ENCODE data around the gene DAB1.

DAB1 gene

GRCh38 chr1:57067863-57068262 is 356.0 kb downstream of the DAB1 start:
- no peak for DNase-seq (ENCODE audit: low read depth)

- DNase-seq (ENCODE audit: low read depth) = no peak
Observed at GRCh38 chr1:57066980-57067610, 356.8 kb downstream of the DAB1 start.

DNA sequence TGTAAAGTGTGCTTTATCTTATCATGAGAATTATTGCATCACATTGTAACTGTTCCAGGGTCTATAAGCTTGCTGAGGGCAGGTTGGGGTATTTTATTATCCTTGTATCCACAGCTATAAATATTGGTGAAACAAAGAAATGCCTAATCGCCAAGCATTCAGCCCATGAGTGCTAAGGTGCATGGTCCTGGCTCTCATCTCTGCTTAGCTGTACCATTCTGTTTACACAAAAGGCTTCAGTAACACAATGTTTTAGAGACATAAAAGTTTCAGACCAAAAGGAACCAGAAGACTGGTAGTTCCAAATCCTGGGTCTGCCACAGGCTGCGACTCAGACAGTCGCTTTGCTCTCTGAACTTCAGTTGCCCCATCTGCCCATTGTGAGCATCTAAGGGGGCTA is 358.4 kb downstream of the DAB1 start:
- DNase-seq (ENCODE audit: low read depth) = no peak

DNA sequence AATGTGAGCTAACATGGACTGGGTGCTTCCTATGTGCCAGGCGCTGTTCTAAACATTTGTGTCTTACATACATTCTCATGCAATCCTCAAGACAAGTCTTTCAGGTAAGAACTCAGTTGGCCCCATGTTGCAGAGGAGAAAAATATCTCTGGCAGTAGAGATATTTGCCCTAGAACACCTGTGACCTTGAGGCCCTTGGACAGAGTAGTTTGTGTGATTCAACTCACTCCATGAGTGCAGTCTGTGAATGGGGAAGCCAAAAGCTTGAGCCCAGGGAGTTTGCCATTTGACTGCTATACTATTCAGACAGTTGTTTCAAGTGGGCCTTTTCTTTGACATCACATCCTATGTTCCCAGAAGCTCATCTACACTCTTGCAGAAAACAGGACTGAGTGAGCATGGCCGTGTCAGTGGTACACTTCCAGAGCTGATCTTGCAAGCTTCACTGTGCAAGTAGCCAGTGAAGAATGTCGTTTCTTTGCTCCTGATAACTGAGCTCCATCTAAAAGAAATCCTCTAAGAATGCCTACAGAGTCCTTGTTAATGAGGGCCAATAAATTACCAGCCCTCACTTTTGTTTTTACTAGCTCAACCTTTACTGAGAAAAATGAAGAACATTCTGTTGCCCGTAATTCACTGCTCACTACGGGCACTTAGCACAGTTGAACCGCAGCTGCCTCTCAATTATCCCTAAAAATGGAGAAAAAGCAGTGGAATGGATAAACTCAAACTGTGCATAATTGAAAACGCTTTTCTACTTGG is 359.3 kb downstream of the DAB1 start:
- no peak for DNase-seq (ENCODE audit: low read depth)

GRCh38 chr1:57063406-57064125 is 360.3 kb downstream of the DAB1 start:
- DNase-seq (ENCODE audit: low read depth) = no peak

DNA sequence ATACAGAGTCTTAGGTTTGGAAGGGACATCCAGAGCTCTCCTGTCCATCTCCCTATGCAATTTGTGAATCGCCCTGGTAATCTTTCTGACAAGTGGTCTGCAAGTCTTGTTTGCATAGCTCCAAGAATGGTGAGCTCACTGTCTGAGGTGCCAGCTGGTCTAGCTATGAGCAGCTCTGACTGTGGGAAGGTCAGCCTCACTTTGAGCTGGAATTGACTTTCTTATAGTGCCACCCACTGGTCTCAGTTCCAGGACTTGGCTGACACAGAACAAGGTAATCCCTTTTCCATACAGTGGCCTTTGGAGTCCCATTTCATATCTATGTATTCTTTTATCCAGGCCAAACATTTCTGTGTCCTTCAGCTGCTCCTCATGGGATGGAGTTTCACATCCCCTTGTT is 362.5 kb downstream of the DAB1 start:
- DNase-seq (ENCODE audit: low read depth) = peak; percentile 31

DNA sequence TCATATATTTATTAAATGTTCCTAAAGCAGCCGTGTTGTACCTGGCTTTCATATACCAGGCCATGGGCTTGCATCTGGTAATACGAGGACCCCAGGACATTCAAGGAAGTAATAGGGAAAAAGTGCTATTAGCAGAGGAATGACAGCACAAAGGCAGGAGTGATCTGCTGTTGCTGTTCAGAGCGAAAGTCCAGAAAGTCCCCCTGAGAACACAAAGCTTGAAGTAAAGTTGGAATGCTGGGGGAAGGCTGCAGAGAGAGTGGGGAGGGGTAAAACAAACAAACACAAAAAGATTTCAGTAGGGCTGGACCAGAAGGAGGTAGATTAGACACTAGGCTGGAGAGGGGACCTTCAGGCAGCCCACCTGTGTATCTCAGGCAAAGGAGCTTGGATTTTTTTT is 363.4 kb downstream of the DAB1 start:
- no peak for DNase-seq (ENCODE audit: low read depth)

DNA sequence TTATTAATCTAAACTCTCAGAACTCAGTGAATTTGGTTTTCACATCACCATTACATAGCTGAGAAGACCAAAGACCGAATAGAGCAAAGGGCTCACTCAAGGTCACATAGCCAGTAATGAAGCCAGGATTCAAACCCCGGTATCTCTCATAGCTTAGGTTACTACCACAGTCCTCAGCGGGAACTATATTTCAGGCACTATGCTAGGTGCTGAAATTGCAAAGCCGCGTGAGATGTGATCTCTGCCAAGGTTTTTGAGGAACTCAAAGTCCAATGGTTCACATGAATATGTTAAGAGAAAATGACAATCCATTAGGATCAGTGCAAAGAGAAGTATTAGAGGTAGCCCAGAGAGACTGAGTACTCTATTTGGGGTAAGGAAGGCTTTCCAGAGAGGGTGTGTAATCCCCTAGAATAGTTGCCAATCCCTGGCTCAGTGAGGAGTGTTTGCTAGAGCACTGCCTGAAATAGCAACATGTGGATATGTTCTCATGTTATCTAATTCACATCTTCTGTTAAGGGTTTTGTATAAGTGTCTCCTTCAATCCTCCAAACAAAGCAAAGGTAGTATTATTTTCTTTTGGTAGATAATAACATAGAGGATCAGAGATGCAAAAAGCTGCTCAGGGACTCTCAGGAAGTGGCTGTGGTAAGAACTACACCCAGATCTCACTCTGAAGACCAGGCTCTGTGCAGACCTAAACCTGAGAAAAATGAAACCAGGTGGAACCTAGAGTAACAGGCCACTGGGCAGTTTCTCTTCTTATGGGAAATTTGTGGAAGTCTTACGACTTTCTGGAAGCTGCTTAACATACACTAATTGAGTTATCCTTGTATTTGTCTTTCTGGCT is 365.0 kb downstream of the DAB1 start:
- no peak for DNase-seq (ENCODE audit: low read depth)

GRCh38 chr1:57048856-57049255 is 375.0 kb downstream of the DAB1 start:
- DNase-seq (ENCODE audit: low read depth) = no peak

DNA sequence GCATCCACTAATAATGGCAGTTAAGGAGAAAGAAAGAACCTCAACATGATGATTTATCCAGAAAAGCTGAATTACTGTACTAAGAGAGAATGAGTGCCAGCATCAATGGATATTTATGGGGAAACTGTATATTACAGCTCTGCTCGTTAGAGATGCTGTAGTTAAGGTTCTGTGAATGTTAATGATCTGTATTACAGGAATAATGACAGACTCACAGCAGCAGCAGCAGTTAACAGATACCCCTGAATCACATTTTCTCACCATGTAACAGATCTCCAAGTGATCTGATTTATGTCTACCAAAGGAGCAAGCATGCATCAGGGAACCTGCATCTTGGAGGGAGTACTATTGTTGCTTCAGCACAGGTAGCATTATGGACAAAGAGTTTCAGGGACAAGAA is 377.4 kb downstream of the DAB1 start:
- DNase-seq (ENCODE audit: low read depth) = no peak

DNA sequence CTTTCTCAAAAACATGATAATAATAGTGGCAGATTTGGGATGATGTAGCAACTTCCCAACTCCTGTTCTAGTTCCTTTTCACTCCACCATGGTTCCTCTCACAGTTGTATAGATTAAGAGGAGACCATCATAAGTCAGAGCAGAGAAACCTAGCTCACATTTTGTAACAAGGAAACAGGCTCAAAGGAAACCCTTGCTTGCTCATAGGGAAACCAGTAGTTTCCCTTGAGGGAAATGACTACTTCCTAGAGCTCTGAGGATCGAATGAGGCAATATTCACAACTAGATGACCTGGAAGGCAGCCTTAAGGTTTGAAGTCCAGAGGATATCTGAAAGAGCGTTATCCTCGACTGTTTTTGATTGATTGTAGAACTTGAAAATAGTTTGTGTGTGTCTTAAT is 382.0 kb downstream of the DAB1 start:
- DNase-seq (ENCODE audit: low read depth) = no peak

DNA sequence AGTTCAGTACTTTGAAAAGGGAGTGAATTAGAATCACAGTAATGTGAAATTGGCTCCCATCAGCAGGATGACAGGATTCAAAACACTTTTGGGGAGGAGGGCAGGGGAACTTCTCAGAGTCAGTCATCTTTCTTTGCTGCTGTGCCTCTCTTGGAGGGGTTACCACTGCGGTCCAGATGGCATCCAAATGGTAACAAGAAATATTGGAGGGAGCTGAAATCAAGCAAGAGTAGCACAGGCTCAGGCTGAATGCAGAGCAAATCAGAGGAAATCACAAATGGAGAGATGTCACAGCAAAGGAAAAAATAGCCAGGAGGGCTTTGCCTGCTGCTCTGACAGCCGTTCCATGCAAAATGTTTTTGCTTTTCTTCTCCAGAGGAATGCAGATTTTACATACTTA is 383.0 kb downstream of the DAB1 start:
- DNase-seq (ENCODE audit: low read depth) = no peak

GRCh38 chr1:57036641-57037579 is 386.9 kb downstream of the DAB1 start:
- DNase-seq (ENCODE audit: low read depth) = no peak

- no peak for DNase-seq (ENCODE audit: low read depth)
Observed at GRCh38 chr1:57034713-57035112, 389.1 kb downstream of the DAB1 start.

GRCh38 chr1:57033222-57034001 is 390.4 kb downstream of the DAB1 start:
- no peak for DNase-seq (ENCODE audit: low read depth)

DNA sequence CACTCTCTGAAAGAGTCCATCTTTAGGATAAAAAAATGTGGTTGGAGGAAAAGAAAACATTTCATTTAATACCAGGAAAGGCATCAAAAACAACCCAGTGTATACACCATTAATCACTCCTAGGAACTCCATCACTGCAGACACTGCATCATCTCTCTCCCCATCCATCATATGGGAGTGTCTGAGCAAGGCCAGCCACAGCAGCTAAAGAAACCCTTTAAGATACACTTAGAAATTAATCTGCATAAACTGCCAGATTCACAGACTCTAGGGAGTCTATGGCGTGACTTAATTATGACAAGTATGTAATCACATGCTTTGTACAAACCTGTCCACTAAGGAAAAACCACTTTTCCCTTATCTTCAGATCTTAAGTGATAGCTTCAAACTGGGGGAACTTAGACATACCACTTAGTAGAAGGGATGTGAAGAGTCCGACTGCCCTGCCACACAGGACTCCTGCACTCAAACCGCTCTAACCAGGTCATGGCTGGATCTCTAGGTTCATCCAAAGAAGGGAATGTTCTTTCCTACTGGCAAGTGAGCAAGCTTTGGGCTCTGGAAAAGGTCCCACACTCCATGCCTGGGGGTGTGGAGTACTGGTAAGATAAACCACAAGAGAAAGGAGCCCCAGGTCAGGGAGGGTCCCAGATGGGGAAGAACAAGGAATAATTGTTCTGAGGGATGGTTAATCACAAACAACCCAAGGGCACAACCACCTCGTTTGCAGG is 397.1 kb downstream of the DAB1 start:
- no peak for DNase-seq (ENCODE audit: low read depth)

GRCh38 chr1:57024855-57025254 is 399.0 kb downstream of the DAB1 start:
- no peak for DNase-seq (ENCODE audit: low read depth)

GRCh38 chr1:57024428-57024827 is 399.4 kb downstream of the DAB1 start:
- no peak for DNase-seq (ENCODE audit: low read depth)

- no peak for DNase-seq (ENCODE audit: low read depth)
Observed at GRCh38 chr1:57020216-57020615, 403.6 kb downstream of the DAB1 start.
